ENCODE data around the gene DPPA5.
"Not testable (repeated sequence)": the region's sequence is repeated elsewhere in the genome, so short reads cannot be mapped to it uniquely, and the experiment has no call there.

The DPPA5 gene, protein sequence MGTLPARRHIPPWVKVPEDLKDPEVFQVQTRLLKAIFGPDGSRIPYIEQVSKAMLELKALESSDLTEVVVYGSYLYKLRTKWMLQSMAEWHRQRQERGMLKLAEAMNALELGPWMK

DNA sequence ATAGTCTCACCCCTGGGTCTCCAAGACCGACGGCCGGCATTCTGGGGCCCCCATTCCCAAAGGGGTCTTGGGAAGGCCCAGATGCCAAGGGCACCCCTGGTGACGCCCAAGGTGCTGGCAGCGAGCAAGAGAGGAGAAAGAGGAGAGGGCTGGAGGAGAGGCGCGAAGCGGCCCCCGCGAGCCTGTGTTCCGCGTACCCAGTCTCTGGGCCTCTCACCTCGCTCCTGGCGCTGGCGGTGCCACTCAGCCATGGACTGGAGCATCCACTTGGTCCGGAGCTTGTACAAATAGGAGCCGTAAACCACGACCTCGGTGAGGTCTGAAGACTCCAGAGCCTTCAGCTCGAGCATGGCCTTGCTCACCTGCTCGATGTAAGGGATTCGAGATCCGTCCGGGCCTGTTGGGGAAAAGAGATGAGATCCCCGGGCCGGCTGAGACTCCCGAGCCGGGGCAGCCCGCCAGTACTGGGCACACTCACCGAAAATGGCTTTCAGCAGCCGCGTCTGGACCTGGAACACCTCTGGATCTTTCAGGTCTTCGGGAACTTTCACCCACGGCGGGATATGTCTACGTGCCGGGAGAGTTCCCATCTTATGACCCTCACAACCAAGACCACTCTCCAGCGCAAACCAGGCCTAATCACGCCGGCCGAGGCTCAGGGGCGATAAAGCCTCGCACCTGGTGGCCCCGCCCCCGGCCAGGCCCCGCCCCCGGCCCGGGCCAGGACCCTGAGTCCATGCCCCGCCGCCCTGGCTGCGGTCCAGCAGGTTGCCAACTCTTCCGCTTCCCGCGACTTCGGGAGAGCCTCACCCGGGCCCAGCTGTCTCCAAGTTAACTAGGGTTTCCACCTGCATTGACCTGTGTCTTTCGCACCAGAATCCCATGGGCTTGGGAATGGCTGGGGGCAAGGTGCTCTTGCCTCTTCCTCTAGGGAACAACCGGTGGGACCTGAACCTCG, at the start of gene DPPA5:
TSS of gene DPPA5 (minus strand) at position 641 of the 958 bp plus-strand sequence. CDS start at position 590, 51 bp downstream.
- H3K9me3 Mint-ChIP-seq (ENCODE audit: low read depth): no peaks in the 10 kb centered on the region
- H3K27ac Mint-ChIP-seq: no peak within 1 kb of the TSS
- peaks cover 1% of the 10 kb centered on the region for H3K4me1 Mint-ChIP-seq (ENCODE audit: low read depth)
- H3K27me3 Mint-ChIP-seq: peaks cover 14% of the 10 kb centered on the region
- H3K36me3 Mint-ChIP-seq: no peaks in the 10 kb centered on the region
- no peak within 1 kb of the TSS for H3K4me3 Mint-ChIP-seq

DNA sequence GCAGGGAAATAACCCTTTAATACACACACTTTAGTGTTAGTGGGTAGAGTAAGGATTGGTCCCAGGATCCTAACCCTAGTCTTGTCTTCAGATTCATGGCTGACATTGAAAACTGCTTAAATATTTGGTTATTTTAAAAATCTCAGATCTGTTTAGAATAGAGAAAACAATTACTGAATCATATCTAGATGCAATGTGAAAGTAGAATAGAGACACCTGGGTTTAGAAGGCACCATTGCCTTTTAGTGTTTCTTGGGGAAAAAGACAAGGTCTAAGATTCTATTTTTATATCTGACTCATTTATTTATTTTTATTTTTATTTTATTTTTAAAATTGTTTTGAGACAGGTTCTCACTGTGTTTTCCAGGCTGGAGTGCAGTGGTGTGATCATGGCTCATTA, 46.6 kb upstream of the DPPA5 start:
- no peaks in the 10 kb centered on the region for H3K4me1 Mint-ChIP-seq (ENCODE audit: low read depth)
- no peaks in the 10 kb centered on the region for H3K9me3 Mint-ChIP-seq (ENCODE audit: low read depth)
- no peak overlapping the region for H3K4me3 Mint-ChIP-seq
- H3K36me3 Mint-ChIP-seq: peaks cover 2% of the 10 kb centered on the region
- no peaks in the 10 kb centered on the region for H3K27me3 Mint-ChIP-seq
- no peak overlapping the region for H3K27ac Mint-ChIP-seq

DNA sequence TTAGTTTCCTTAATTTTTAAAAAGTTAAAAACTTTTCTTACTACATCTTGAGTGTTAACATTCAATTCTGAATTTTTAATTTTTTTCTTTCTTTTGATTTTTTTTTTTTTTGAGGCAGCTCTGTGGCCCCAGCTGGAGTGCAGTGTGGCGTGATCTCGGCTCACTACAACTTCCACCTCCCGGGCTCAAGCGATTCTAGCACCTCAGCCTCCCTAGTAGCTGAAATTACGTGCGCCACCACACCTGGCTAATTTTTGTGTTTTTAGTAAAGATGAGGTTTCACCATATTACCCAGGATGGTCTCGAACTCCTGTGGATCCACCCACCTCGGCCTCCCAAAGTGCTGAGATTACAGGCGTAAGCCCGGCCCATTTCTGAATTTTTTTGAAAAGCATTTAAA, 41.8 kb upstream of the DPPA5 start:
- no peak overlapping the region for H3K27ac Mint-ChIP-seq

DNA sequence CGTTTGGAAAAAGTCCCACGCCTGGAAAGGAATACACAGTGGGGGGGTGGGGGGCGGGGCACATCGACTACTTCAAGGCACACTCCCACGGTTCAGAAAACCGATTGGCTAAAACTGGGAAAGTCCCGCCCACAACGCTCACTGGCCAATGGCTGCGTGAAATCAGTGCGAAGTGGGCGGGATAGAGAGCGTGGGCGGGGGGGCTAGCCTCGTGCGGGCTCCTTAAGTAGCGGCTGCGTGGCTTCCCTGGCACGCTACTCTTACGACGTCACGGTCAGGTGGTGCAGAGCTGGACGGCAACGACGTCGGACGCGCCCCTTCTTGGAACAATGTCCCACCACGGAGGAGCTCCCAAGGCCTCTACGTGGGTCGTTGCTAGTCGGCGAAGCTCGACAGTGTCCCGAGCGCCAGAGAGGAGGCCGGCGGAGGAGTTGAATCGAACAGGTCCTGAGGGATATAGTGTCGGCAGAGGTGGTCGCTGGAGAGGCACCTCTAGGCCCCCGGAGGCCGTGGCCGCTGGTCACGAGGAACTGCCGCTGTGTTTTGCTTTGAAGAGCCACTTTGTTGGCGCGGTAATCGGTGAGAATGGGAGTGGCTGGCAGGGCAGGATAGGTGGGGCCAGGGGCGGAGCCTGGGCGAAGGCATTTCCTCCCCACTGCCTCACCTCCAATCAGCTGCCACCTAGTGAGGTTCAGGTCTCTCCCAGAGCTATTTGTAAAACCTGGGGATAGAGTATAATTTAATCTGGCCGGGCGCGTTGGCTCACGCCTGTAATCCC, 40.7 kb upstream of the DPPA5 start, which contains the start of gene DDX43:
TSS of gene DDX43 (plus strand) at position 252 of the 778 bp plus-strand sequence. CDS start at position 330, 78 bp downstream.
- H3K4me1 Mint-ChIP-seq (ENCODE audit: low read depth): peaks cover 12% of the 10 kb centered on the region
- H3K4me3 Mint-ChIP-seq: peak within 1 kb of the TSS; percentile 73
- no peaks in the 10 kb centered on the region for H3K27me3 Mint-ChIP-seq
- H3K36me3 Mint-ChIP-seq: no peaks in the 10 kb centered on the region
- peak within 1 kb of the TSS; percentile 70 for H3K27ac Mint-ChIP-seq
- no peaks in the 10 kb centered on the region for H3K9me3 Mint-ChIP-seq (ENCODE audit: low read depth)

More for the DNA sequence above, 41.8 kb upstream of the DPPA5 start:
- H3K36me3 Mint-ChIP-seq: no peaks in the 10 kb centered on the region
- peaks cover 12% of the 10 kb centered on the region for H3K4me1 Mint-ChIP-seq (ENCODE audit: low read depth)
- H3K9me3 Mint-ChIP-seq (ENCODE audit: low read depth): no peaks in the 10 kb centered on the region
- no peak overlapping the region for H3K4me3 Mint-ChIP-seq
- no peaks in the 10 kb centered on the region for H3K27me3 Mint-ChIP-seq

DNA sequence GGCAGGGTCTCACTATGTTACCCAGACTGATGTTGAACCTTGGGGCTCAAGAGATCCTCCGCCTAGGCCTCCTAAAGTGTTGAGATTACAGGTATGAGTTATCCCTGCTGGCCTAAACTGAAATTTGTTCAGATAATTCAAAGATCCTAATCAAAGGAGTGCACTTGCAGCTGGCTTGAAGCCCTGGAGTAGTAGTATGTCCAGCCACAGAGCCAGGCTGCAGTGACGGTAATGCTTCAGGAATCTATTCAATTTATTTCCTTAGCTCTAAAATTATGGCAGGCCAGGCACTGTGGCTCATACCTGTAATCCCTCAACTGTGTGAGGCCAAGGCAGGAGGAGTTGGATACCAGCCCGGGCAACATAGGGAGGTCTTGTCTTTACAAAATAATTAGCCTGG, 39.2 kb upstream of the DPPA5 start:
- Mint-ChIP-seq H3K36me3 (no peaks in the 10 kb centered on the region), H3K9me3 (ENCODE audit: low read depth) (no peaks in the 10 kb centered on the region), H3K4me1 (ENCODE audit: low read depth) (peaks cover 22% of the 10 kb centered on the region), H3K27ac (no peak overlapping the region), H3K4me3 (no peak overlapping the region), H3K27me3 (no peaks in the 10 kb centered on the region)

DNA sequence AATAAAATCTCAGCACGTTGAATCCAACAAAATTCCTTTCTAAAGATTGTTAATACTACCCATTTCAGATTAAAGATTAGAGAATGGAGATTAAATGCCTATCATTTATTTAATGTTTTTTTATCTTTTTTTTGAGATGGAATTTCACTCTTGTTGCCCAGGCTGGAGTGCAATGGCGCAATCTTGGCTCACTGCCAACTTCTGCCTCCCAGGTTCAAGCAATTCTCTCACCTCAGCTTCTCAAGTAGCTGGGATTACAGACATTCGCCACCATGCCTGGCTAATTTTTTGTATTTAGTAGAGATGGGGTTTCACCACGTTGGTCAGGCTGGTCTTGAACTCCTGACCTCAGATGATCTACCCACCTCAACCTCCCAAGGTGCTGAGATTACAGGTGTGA, 38.1 kb upstream of the DPPA5 start:
- not testable (repeated sequence) for H3K27ac Mint-ChIP-seq; H3K4me3 Mint-ChIP-seq; H3K9me3 Mint-ChIP-seq (ENCODE audit: low read depth); H3K27me3 Mint-ChIP-seq; H3K36me3 Mint-ChIP-seq
- H3K4me1 Mint-ChIP-seq (ENCODE audit: low read depth): peaks cover 23% of the 10 kb centered on the region

DNA sequence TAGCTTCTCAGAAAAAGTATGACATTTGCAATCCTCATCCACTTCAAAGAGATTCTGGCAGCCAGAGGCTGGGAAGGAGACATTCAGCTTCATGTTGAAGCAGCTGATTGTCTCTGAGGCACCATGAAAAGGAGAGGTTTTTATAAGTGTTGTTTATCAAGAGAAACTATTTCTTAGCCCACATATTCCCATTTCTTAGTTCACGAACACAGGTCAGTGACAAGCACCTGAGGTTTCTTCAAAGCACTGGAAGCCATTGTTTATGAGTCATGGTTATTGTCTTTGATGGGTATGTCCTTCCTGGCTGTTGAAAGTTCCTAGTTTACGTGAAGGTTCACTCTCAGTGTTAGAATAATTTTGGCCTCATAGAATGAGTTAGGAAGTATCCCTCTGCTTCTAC, 37.6 kb upstream of the DPPA5 start:
- Mint-ChIP-seq H3K4me1 (ENCODE audit: low read depth) (peaks cover 23% of the 10 kb centered on the region), H3K9me3 (ENCODE audit: low read depth) (no peaks in the 10 kb centered on the region), H3K4me3 (no peak overlapping the region), H3K27me3 (no peaks in the 10 kb centered on the region), H3K36me3 (no peaks in the 10 kb centered on the region), H3K27ac (no peak overlapping the region)

DNA sequence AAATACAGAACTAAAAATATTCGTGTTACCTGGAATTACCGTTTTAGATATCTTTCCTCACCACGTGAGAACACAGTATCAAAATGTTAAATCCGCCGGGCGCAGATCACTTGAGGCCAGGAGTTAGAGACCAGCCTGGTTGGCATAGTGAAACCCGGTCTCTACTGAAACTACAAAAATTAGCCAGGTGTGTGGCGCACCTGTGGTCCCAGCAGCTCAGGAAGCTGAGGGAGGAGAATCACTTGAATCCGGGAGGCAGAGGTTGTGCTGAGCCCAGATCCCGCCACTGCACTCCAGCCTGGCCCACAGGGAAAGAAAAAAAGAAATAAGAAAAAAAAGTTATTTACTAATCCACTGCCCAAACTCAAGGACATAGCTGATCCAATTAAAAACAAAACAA, 35.8 kb upstream of the DPPA5 start:
- Mint-ChIP-seq H3K27ac (no peak overlapping the region), H3K4me1 (ENCODE audit: low read depth) (peaks cover 20% of the 10 kb centered on the region), H3K4me3 (no peak overlapping the region), H3K36me3 (no peaks in the 10 kb centered on the region), H3K27me3 (no peaks in the 10 kb centered on the region), H3K9me3 (ENCODE audit: low read depth) (no peaks in the 10 kb centered on the region)

DNA sequence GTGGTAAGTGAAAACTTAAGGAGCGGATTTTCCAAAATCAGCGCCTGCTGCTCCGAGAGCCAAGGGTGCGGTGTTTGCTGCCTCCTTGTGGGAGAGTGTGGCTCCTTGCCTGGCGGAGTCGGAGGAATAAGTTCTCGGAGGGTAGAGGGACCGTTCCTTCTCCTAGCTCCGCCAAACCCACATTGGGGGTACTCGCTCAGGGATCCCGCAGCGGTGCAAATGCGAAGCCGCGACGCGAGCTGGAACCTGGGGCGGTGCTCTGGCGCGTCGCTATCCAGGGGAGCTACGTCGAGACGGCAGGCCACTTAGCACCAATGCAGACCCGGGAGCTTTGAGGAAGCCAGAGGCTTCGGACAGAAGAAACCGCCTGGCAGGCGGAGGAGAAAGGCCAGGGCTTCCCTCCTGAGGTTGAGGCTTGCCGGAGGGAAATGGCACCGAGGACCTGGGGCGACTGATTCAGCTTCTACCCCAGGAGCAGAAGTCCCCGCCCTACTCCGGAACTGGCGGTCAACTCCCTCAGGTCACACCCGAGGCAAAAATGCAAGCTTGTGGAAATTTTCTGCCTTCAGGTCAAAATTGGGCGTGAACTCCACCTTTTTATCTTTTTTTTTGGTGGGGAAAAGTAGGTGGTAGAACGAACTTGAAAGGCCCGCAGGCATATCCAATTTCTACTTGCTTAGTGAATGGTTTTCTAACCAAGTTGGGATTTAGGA, 34.9 kb upstream of the DPPA5 start:
- H3K27ac Mint-ChIP-seq: no peak overlapping the region
- H3K4me1 Mint-ChIP-seq (ENCODE audit: low read depth): peaks cover 20% of the 10 kb centered on the region
- no peaks in the 10 kb centered on the region for H3K36me3 Mint-ChIP-seq
- peak overlapping the region; percentile 79 for H3K4me3 Mint-ChIP-seq
- no peaks in the 10 kb centered on the region for H3K9me3 Mint-ChIP-seq (ENCODE audit: low read depth)
- H3K27me3 Mint-ChIP-seq: no peaks in the 10 kb centered on the region

DNA sequence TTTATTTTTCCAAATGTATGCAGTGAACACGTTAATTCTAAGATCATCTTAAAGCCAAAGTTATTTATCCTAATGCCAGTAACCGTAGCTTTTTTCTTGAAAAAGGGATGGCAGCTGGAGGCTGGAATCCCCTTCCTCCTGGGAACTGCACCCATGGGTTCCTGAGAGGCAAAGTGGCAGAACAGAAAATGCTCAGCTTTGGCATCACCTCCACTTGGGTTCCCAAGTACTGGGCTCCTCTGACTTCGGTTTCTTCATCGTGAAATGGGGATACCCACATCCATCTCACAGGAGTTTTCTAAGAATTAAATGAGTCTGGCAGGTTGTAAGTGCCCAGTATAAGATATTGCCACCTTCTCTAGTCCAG, 34.3 kb upstream of the DPPA5 start:
- Mint-ChIP-seq H3K4me3 (peak overlapping the region; percentile 79), H3K36me3 (no peaks in the 10 kb centered on the region), H3K4me1 (ENCODE audit: low read depth) (peaks cover 20% of the 10 kb centered on the region), H3K9me3 (ENCODE audit: low read depth) (no peaks in the 10 kb centered on the region), H3K27me3 (no peaks in the 10 kb centered on the region), H3K27ac (no peak overlapping the region)

DNA sequence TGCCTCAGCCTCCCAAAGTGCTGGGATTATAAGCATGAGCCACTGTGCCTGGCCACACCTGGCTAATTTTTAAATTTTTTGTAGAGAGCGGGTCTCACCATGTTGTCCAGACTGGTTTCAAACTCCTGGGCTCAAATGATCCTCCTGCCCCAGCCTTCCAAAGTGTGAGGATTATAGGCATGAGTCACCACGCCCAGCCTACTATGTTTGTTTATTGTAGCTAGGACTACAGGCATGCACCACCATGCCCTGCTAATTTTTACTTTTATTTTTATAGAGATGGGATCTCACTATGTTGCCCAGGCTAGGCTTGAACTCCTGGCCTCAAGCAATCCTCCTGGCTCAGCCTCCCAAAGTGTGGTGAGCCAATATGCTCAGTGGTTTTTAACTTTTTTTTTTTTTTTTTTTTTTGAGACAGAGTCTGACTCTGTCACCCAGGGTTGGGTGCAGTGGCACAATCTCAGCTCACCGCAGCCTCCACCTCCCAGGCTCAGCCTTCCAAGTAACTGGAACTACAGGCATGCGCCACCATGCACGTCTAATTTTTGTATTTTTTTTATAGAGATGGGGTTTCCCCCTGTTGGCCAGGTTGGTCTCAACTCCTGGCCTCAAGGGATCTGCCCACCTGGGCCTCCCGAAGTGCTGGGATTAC, 28.5 kb upstream of the DPPA5 start:
- no peaks in the 10 kb centered on the region for H3K36me3 Mint-ChIP-seq
- no peaks in the 10 kb centered on the region for H3K4me1 Mint-ChIP-seq (ENCODE audit: low read depth)
- no peaks in the 10 kb centered on the region for H3K9me3 Mint-ChIP-seq (ENCODE audit: low read depth)
- no peak overlapping the region for H3K4me3 Mint-ChIP-seq
- H3K27me3 Mint-ChIP-seq: no peaks in the 10 kb centered on the region
- no peak overlapping the region for H3K27ac Mint-ChIP-seq

DNA sequence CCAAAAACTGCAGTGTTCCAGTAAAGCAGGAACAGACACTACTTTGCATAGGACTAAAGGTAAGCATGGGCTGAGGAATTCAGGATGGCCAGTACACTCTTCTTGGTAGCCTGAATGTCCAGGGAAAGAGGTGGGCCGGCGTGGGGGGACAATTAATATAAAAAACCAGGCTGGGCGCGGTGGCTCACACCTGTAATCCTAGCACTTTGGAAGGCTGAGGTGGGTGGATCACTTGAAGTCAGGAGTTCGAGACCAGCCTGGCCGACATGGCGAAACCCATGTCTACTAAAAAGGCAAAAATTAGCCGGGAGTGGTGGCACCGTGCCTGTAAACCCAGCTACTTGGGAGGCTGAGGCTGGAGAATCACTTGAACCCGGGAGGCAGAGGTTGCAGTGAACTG, 27.5 kb upstream of the DPPA5 start:
- not testable (repeated sequence) for H3K4me1 Mint-ChIP-seq (ENCODE audit: low read depth); H3K4me3 Mint-ChIP-seq; H3K27me3 Mint-ChIP-seq; H3K27ac Mint-ChIP-seq; H3K36me3 Mint-ChIP-seq; H3K9me3 Mint-ChIP-seq (ENCODE audit: low read depth)

DNA sequence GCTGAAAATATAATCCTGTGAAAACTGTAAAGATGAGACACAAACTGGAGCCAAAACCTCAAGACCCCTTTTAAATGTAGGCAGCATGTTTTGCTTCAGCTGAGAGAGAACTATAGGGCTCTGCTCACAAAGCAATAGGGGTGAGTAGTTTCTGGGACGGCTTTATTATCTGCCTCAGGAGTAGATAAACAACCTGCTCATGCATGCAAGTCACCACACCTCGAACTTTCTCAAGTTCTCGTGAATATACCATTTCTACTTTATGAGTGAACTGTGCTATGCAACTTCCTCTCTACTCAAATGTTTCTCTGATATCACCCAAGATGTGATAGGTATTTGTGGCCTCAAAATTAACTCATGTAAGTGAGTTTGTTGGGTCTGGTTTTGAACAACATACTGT, 23.1 kb upstream of the DPPA5 start:
- Mint-ChIP-seq H3K27me3 (no peaks in the 10 kb centered on the region), H3K36me3 (no peaks in the 10 kb centered on the region), H3K27ac (no peak overlapping the region), H3K9me3 (ENCODE audit: low read depth) (no peaks in the 10 kb centered on the region), H3K4me1 (ENCODE audit: low read depth) (no peaks in the 10 kb centered on the region), H3K4me3 (no peak overlapping the region)

DNA sequence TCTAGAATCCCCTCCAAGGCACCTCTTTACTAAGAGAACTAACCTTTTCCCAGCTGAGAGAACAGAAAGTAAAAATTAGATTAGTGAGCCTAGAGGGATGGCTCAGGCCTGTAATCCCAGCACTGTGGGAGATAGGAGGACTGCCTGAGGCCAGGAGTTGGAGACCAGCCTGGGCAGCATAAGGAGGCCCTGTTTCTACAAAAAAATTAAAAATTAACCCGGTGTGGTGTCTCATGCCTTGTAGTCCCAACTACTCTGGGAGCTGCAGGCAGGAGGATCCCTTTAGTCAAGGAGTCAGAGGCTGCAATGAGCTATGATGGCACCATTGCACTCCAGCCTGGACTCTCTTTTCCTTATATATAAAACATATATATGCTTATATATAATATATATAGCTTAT, 21.1 kb upstream of the DPPA5 start:
- Mint-ChIP-seq H3K4me3 (no peak overlapping the region), H3K27ac (no peak overlapping the region), H3K9me3 (ENCODE audit: low read depth) (no peaks in the 10 kb centered on the region), H3K36me3 (no peaks in the 10 kb centered on the region), H3K4me1 (ENCODE audit: low read depth) (no peaks in the 10 kb centered on the region), H3K27me3 (no peaks in the 10 kb centered on the region)

All from activated naive CD8-positive, alpha-beta T cell (primary cell).